Stimulated activated CD4-positive, alpha-beta T cell treated with anti-CD3 and anti-CD28 coated beads, Interleukin-1b, Interleukin-23, amount 100 ng/mL, for 1 hour (primary cell): Measurements from ENCODE around the gene ARHGAP26.

ENCODE experiments used
- DNase-seq, 2 donors: peaks; one replicate each; pipeline ENCODE4 v3.0.0-alpha.2; 2020; ENCODE audit warnings: low read depth in 2 of 2

ARHGAP26 gene

DNA sequence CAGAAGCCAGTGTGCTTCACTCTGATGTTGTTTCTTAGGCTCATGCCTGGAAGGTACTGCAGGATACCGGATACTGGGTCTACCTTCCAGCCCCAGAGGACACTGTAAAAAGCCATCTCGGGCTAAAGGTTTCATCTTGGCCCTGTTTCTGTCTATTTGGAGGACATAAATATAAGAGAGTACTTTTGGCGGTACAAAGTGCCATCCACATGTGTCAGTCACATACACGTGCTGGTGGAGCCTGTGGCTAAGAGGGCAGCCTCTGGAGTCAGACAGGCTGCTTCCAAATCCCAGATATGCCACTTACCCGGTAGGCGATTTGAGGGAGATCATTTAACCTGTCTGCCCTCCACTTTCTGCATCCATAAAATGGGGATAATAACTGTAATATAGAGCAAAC is 472.9 kb downstream of the ARHGAP26 start:
- no peak for DNase-seq

DNA sequence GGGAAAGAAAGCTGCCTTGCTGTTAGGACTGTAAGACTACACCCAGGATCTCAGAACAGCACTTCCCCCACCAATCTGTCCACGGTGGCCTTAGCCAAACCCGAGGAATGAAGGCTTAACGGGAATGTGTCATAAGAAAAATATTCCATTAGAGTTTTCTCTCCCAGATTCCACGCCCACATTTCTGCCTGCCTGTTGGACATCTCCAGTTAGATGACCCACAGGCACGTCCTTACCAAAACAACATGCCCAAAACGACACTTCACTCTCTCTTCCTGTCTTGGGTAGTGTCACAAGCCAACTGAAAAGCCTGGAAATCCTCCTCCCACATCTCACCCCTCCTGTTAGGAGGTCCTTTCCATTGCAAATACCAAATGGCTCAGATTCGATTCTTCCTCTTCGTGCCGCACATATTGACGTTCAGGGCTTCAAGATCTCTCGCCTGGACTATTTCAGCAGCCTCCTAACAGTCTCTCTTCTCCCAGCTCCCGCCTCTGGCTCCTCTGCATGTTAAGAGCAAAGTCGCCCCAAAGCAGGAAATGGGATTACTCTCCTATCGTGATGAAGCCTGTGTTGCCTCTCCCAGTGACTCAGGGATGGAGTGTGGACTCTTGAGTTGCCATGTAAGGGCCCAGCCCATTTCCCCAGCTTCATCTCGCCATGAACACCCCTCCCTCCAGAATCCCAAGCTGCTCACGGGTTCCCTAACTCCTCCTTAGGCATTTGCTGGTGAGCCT is 474.0 kb downstream of the ARHGAP26 start:
- DNase-seq, result no peak

DNA sequence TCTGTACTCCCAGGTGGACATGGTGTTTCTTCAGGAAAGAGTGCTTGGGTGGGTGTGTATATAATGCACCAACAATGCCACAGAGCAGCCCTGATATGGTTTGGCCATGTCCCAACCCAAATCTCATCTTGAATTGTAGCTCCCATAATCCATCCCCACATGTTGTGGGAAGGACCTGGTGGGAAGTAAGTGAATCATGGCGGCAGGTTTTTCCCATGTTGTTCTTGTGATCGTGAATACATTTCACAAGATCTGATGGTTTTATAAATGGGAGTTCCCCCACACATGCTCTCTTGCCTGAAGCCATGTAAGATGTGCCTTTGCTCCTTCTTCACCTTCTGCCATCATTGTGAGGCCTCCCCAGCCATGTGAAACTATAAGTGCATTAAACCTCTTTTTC is 474.8 kb downstream of the ARHGAP26 start:
- DNase-seq, result no peak

DNA sequence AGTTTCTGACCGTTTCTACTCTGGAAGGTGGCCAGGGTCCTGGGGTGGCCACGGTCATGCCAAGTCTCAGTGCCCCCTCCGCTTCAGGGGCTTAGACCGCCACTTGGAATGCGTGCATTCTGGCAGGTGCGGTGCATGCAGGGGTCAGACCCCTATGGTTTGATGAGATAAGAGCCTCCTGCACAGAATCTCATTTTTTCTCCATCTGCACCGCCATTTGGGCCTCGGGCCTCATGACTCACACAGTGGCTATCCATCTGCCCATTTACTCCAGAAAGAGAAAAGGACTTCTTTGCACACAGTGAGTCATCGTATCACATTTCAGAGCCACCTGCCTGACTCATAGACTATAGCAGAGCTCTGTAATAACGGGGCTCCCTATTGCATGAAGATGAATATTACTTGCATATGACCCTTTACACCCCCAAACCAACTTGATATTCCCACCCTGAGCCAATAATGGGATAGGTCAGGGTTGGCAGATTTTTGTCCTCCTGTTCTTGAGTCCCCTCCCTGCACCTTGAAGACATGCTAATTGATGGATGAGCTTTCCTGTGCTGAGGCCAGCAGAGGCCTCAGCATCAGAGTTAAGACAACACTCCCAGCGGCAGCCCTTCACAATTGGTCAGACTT is 475.9 kb downstream of the ARHGAP26 start:
- no peak for DNase-seq

DNA sequence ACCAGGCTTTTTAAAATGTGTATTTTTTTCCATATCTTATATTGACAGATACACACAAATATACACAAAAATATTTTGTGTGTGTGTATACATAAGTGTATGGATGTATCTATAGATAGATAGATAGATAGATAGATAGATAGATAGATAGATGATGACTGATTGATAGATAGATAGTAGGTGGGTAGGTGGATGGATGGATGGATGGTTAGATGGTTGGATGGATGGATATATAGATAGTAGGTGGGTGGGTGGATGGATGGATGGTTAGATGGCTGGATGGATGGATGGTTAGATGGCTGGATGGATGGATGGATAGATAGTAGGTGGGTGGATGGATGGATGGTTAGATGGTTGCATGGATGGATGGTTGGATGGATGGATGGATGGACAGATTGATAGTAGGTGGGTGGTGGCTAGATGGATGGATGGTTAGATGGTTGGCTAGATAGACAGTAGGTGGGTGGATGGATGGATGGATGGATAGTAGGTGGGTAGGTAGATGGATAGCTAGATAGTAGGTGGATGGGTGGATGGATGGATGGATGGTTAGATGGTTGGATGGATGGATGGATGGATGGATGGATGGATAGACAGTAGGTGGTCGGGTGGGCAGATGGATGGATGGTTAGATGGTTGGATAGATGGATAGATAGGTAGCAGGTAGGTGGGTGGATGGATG is 477.1 kb downstream of the ARHGAP26 start:
- no peak for DNase-seq

DNA sequence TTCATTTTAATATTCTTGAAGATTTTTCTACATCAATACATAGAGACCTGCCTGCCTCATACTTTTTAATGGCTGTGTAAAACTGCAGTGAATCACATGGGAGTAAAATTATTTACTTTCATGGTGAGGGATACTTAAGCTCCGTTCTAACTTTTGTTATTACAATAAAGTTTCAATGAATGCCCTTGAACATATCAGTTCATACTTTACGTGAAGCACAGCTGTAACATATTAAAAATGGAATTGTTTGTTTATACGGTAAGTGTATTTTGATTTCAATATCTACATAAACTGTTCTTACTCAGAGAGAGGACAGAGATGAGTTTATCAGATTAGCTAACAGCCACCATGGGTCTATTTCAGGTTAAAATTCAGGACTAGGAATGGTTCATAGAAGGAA is 478.2 kb downstream of the ARHGAP26 start:
- DNase-seq, result no peak

DNA sequence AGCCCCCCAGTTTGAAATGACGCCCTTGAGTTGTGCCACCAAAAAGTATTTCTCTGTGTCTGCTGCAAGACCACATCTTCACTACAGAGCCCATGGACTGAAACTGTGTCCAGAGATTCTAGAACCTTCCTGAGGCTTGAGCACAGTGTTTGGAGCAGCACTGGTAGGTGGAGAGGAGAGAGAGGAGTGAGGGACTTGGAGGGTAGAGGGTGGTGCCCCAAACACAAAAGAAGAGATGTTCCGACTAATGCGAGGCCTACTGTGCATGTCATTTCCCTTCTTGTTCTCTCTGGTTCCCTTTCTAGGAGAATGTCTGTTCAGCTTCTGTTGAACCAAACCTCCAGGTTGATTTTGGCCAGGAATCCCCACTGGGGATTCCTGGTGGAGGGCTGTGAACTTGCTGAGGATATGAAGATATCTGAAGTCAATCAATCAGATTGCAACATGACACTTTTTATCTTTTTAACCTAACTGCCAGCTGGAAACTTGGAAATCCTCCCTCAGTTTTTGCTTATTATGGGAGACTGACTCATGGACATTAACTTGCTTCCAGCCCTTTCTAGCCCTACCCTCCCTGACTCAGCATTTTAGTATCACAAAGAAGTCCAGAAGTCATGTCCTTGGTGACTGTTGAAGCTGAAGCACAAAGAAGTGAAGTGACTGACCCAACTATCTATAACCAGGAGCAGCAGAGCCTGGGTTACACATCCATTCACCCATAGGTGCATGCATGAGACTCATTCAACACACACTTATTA is 478.8 kb downstream of the ARHGAP26 start:
- no peak for DNase-seq

DNA sequence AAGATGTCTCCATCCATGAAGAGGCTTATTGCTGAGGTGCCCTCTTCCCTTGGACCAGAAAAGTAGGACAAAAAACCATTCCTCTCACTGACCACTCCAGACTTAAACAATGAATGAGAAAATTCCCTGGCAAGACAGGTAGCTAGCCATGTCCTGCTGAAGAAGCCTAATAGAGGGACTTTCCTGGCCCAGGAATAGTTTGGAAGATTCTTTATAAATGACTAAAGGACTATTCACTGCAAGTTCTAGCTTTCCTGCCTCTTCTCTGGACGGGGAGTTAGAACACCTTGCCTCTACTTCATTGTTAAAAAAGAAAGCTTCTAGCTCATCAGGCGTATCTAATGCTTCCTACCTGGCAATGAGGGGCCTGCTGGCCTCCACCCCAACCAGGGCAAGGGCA is 479.7 kb downstream of the ARHGAP26 start:
- DNase-seq, result no peak

DNA sequence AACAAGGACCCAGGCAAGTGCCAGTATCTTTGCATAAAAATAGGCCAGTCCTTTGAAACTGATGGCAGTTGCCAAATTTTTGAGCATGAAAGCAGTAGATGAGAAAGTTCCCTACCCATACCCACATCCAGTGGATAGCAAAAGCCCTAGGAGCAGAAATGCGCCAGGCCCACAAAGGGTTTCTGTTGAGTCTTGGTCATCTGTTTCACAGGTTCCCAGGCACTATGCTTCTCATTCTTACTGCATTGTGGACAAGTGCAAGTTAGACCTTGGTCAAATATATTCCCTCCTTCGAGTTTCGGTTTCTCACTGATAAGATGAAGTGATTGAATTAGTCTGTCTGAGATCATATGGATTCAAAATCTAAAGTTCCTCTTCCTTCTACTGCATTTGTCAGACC is 481.0 kb downstream of the ARHGAP26 start:
- DNase-seq, result no peak

DNA sequence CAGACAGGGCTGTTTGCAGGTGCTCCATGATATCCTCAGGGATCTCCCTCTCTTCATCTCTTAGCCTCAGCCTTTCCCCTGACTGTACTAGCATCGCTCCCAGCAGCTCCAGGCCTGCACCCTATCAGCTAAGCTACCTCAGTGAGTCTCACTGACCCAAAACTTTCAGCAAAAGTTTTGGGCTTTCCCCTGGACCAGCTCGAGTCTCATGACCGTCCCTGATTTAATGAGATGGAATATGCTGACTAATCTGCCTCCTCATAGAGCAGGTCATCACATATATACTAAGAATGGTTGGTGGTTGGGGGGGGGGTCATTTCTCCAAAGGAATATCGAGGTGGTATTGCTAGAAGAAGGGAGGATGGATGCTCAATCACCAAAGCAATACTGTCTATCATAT is 481.8 kb downstream of the ARHGAP26 start:
- no peak for DNase-seq

DNA sequence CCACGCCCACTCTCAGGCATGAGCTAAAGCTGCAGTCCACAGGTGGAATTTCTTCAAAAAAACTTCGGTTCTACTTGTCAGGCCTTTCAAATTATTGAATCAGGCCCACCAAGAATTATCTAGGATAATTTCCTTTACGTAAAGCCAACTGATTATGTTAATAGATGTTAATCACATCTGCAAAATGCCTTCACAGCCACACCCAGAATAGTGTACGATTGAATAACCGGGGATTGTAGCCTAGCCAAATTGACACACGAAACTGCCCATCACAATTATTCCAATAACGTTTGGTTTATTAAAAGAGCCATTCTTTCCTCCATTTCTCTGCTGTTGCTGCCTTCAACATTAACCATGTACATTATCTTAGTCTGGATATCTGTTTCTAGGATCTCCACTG is 484.6 kb downstream of the ARHGAP26 start:
- no peak for DNase-seq

DNA sequence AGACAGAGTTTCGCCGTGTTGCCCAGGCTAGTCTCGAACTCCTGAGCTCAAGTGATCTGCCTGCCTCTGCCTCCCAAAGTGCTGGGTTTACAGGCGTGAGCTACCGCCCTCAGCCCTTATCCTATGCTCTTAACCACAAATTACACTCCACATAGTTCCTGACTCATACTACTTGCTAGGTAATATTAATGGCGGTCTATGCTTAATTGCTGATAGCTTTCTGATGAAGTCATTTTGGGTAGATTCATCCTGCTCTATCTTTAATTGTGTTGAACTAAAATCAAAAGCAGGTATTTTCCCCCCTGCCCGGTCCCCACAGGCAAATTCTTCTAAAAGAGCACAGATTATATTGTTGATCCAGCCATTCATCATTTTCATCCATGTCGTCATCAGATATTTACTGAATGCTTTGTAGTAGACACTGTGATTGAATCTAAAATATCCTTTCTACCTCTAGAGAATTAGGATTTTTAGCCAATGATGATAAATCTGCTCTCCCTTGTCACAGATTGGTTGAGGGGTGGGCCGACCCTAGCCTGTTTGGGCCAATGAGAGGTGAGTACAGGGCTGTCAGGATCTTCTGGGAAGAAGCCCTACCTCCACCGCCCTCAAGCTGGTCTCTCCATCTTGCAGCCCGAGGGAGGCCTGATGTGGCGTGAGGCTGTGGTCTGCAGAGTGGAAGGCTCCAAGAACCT is 488.5 kb downstream of the ARHGAP26 start:
- no peak for DNase-seq

DNA sequence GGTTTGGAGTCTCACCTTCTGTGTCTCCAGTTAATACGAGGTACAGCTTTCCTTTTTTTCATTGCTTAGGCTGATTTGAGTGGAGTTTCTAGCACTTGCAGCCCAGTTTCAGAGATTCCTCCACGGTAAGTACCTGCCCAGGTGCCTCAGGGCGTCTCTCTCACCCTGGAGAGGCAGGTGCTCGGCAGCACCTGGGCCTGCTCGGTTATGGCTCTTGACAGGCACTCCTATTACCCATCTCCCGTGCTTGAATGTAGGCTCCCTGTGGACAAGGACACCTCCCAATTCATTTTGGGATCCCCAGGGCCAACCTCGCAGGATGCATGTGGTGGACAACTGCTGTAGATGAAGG is 489.1 kb downstream of the ARHGAP26 start:
- DNase-seq, result no peak

DNA sequence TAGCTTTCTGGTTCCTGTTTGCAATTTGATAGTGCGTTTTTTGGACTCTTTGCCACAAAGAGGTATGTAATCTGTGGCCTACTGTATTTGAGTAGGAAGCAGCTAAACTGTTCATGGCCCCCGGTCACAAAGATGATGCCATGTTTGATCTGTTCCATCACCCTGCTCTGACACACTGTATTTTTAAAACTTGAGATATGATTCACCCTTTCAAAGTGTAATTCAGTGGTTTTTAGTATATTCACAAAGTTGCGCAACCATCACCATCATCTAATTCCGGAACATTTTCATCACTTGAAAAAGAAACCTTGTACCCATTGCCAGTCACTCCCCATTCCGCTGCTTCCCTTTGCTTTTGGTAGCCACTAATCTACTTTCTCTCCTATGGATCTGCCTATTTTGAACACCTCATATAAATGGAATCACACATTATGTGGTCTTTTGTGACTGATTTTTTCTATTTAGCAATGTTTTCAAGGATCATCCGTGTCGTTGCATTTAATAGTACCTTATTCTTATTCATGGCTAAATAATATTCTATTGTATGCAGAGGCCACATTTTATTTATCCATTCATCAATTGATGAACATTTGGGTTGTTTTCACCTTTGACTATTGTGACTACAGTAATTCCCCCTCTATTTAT is 491.7 kb downstream of the ARHGAP26 start:
- DNase-seq, result no peak

DNA sequence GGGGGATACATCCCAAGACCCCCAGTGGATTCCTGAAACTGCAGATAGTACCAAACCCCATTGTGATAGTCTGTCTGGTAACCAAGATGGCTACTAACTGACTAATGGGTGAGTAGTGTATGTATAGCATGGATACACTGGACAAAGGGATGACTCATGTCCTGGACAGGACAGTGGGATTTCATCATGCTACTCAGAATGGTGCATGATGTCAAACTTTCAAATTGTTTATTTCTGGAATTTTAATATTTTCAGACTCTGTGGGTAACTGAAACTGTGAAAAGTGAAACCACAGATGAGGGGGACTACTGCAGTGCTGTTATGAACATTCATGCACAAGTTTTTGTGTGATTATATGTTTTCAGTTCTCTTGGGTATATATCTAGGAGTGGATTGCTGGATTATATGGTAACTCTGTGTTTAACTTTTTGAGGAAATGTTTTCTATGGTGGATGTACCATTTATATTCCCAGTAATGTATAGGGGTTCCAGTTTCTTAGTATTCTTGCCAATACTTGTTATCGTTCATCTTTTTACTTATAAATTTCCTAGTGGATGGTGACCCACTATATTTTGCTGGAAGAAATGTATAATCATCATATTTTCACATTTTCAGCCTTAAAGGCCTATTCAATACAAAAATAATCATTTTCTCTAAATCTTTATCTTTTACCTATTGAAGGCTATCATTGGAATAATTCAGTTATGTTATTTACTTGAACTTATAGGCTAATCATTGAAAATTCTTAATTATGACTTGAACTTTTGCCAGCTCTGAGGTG is 492.4 kb downstream of the ARHGAP26 start:
- DNase-seq, result no peak

DNA sequence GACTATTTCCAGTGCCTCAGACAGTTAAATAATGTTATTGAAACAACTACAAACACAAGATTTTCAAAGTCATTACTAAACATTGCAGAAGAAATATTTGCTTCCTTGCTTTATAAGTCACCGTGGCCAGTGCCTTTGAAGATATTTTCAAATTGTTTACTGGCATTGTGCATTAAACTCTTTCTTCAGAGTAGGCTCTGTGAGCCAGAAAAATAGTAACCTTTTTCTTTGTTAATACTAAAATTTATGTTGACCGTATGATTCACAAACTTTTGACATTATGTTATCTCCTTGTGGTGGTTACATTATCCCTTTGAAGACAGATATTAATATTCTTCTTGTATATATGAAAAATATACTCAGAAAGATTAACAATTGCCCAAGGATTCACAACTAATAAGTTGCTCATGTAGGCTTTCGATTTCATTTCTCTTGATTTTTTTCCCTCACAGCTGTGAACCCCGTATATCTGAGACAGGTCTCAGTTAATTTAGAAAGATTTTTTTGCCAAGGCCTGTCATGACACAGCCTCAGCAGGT is 493.2 kb downstream of the ARHGAP26 start:
- DNase-seq, result no peak

DNA sequence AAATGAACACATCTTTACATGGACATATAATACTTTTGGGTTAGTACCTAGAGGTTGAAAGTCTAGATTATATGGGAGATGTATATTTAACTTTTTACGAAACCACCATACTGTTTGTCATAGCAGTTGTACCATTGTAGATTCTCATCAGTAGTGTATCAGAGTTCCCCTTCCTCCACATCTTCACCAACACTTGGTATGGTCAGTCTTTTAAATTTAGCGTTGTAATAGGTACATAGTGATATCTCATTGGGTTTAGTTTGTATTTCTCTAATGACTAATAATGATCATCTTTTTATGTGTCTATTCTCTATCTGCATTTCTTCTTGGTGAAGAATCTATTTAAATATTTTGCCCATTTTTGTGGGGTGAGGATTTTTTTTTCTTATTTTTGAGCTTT is 495.8 kb downstream of the ARHGAP26 start:
- no peak for DNase-seq

DNA sequence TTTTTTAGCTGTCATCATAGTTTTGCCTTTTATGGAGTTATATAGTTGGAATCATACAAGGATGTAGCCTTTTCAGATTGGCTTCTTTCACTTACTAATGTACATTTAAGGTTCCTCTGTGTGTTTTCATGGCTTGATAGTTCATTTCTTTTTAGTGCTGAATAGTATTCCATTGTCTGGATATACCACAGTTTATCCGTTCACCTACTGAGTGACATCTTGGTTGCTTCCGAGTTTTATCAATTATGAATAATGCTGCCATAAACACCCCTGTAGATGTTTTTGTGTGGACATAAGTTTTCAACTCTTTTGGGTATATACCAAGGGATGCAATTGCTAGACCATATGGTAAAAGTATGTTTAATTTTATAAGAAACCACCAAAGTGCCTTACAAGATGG is 497.0 kb downstream of the ARHGAP26 start:
- DNase-seq, result no peak

DNA sequence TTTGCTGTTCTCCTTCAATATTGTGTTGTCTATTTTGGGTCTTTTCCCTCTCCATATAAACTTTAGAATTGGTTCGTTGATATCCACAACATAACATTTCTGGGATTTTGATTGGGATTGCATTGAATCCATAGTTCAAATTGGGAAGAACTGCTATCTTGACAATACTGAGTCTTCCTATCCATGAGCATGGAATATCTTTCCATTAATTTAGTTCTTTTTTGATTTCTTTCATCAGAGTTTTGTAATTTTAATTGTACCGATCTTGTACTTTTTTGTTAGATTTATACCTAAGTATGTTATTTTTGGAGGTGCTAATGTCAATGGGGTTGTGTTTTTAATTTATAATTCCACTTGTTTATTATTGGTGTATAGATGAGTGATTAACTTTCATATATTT is 498.2 kb downstream of the ARHGAP26 start:
- no peak for DNase-seq

DNA sequence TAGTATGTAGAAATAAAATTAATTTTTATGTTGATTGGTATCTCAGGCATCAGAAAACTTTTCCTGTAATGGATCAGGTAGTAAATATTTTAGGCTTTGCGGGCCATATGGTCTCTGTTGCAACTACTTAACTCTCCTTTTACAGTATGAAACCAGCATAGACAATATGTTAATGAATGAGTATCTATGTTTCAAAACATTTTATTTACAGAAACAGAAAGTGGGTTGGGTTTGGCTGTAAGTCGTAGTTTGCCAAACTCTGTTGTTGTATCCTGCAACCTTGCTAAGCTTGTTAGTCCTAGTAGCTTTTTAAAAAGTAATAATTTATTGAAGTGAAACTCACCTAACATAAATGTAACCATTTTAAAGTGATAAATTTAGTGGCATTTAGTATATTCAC is 501.3 kb downstream of the ARHGAP26 start:
- DNase-seq, result no peak
